ENCODE results near the gene VWA2.

VWA2 gene

GRCh38 chr10:114319406-114320248 is 80.6 kb downstream of the VWA2 start:
- no peak for TF ChIP-seq OSR1 (CRISPR knock-in tag; IDR thresholded peaks at IDR 0.05)
- TF ChIP-seq ARNTL (CRISPR knock-in tag; IDR thresholded peaks at IDR 0.05; ENCODE audit: borderline replicate concordance, low read depth), result no peak
- TF ChIP-seq GLIS3 (CRISPR knock-in tag; IDR thresholded peaks at IDR 0.05), result no peak
- no peak for TF ChIP-seq TCF4 (CRISPR knock-in tag; IDR thresholded peaks at IDR 0.05; ENCODE audit: borderline replicate concordance)
- ATAC-seq, result no peak

- no peak for ATAC-seq
- TF ChIP-seq ISL1 (CRISPR knock-in tag; IDR thresholded peaks at IDR 0.05) (no peak), RARB (CRISPR knock-in tag; IDR thresholded peaks at IDR 0.05) (no peak), TOX (CRISPR knock-in tag; IDR thresholded peaks at IDR 0.05; ENCODE audit: borderline replicate concordance) (no peak), ARNTL (CRISPR knock-in tag; IDR thresholded peaks at IDR 0.05; ENCODE audit: borderline replicate concordance, low read depth) (no peak), ZFP30 (CRISPR knock-in tag; IDR thresholded peaks at IDR 0.05) (no peak), ZFP3 (CRISPR knock-in tag; IDR thresholded peaks at IDR 0.05) (no peak), PPARA (CRISPR knock-in tag; IDR thresholded peaks at IDR 0.05; ENCODE audit: borderline replicate concordance) (no peak), ZNF565 (CRISPR knock-in tag; conservative IDR thresholded peaks at IDR 0.05; ENCODE audit: low read depth) (no peak), CSDC2 (CRISPR knock-in tag; IDR thresholded peaks at IDR 0.05) (no peak), BACH2 (CRISPR knock-in tag; IDR thresholded peaks at IDR 0.05; ENCODE audit: borderline replicate concordance) (no peak), SNAI2 (CRISPR knock-in tag; IDR thresholded peaks at IDR 0.05) (no peak), ZC3H10 (CRISPR knock-in tag; IDR thresholded peaks at IDR 0.05) (no peak), OSR1 (CRISPR knock-in tag; IDR thresholded peaks at IDR 0.05) (no peak), ZNF8 (CRISPR knock-in tag; IDR thresholded peaks at IDR 0.05) (no peak), POU6F1 (CRISPR knock-in tag; IDR thresholded peaks at IDR 0.05; ENCODE audit: borderline replicate concordance, low read depth) (no peak), ZNF70 (CRISPR knock-in tag; IDR thresholded peaks at IDR 0.05) (no peak), TSHZ2 (CRISPR knock-in tag; IDR thresholded peaks at IDR 0.05) (no peak), GLIS3 (CRISPR knock-in tag; IDR thresholded peaks at IDR 0.05) (no peak)
- TF ChIP-seq, protein P1, sequence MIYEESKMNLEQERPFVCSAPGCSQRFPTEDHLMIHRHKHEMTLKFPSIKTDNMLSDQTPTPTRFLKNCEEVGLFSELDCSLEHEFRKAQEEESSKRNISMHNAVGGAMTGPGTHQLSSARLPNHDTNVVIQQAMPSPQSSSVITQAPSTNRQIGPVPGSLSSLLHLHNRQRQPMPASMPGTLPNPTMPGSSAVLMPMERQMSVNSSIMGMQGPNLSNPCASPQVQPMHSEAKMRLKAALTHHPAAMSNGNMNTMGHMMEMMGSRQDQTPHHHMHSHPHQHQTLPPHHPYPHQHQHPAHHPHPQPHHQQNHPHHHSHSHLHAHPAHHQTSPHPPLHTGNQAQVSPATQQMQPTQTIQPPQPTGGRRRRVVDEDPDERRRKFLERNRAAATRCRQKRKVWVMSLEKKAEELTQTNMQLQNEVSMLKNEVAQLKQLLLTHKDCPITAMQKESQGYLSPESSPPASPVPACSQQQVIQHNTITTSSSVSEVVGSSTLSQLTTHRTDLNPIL (CRISPR knock-in tag; IDR thresholded peaks at IDR 0.05; ENCODE audit: low read depth), result no peak
- TF ChIP-seq, protein P2, sequence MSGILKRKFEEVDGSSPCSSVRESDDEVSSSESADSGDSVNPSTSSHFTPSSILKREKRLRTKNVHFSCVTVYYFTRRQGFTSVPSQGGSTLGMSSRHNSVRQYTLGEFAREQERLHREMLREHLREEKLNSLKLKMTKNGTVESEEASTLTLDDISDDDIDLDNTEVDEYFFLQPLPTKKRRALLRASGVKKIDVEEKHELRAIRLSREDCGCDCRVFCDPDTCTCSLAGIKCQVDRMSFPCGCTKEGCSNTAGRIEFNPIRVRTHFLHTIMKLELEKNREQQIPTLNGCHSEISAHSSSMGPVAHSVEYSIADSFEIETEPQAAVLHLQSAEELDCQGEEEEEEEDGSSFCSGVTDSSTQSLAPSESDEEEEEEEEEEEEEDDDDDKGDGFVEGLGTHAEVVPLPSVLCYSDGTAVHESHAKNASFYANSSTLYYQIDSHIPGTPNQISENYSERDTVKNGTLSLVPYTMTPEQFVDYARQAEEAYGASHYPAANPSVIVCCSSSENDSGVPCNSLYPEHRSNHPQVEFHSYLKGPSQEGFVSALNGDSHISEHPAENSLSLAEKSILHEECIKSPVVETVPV (CRISPR knock-in tag; IDR thresholded peaks at IDR 0.05), result no peak
Observed at GRCh38 chr10:114320249-114321116, 81.4 kb downstream of the VWA2 start.

DNA sequence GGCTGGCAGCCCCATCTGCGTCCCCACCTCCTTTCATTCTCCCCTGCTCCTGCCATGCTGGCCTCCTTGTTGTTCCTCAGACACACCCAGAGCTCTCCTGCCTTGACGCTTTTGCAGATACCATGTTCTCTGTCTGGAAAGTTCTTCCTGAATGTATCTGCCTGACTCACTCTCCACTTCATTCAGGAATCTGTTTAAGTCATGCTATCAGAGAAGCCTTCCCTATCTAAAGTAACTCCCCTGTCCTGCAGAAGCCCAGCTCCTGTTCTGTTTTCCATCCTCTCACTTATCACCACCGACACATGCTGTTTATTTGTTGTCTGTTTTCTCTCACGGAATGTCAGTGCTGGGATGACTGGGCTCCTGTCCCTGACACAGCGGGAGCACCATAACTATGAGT is 83.3 kb downstream of the VWA2 start:
- TF ChIP-seq PPARA (CRISPR knock-in tag; IDR thresholded peaks at IDR 0.05; ENCODE audit: borderline replicate concordance) (no peak), ZFP3 (CRISPR knock-in tag; IDR thresholded peaks at IDR 0.05) (no peak), TSHZ2 (CRISPR knock-in tag; IDR thresholded peaks at IDR 0.05) (no peak), OSR1 (CRISPR knock-in tag; IDR thresholded peaks at IDR 0.05) (no peak)
- no peak; the same call in 2 of the 3 replicates for ATAC-seq

Data from SK-N-SH treated with all-trans-retinoic acid at 6 μM for 48 hours (cell line).